HG03135 (cell line): ENCODE data around the gene FITM1.
A peak's percentile ranks its signal among the peaks of the same experiment; 100 is the strongest.

Source experiments
- ATAC-seq: cut with Tn5 transposase; IDR thresholded peaks from one replicate; pipeline ENCODE4 v1.9.1; 2021; ENCODE audit warnings: mild to moderate bottlenecking, moderate library complexity; ENCODE audit not compliant: unreplicated experiment

Gene FITM1

GRCh38 chr14:24138396-24139271, 8.2 kb downstream of the FITM1 start:
- no peak for ATAC-seq

GRCh38 chr14:24139272-24139934, 8.9 kb downstream of the FITM1 start:
- no peak for ATAC-seq

- peak; percentile 78 for ATAC-seq
Observed at GRCh38 chr14:24141097-24141880, 10.8 kb downstream of the FITM1 start, which contains the start of gene EMC9. Gene EMC9 (minus strand): TSS chr14:24141591. CDS start chr14:24141304, 287 bp downstream.

GRCh38 chr14:24143511-24143910, 13.1 kb downstream of the FITM1 start:
- ATAC-seq: no peak

- no peak for ATAC-seq
Observed at GRCh38 chr14:24144451-24144850, 14.0 kb downstream of the FITM1 start.

GRCh38 chr14:24145219-24145618, 14.8 kb downstream of the FITM1 start:
- no peak for ATAC-seq

GRCh38 chr14:24145690-24146452, 15.4 kb downstream of the FITM1 start:
- ATAC-seq: no peak

- peak; percentile 59 for ATAC-seq
Observed at GRCh38 chr14:24146453-24146977, 16.1 kb downstream of the FITM1 start, which contains the start of gene PSME2. Gene PSME2 (minus strand): TSS chr14:24146610. CDS start chr14:24146581, 29 bp downstream.

GRCh38 chr14:24146978-24147760, 16.7 kb downstream of the FITM1 start, which contains the start of gene RNF31:
Gene RNF31 (plus strand): TSS chr14:24147498. CDS start chr14:24147699, 201 bp downstream.
- peak; percentile 79 for ATAC-seq

GRCh38 chr14:24147761-24148428, 17.4 kb downstream of the FITM1 start:
- no peak for ATAC-seq

- ATAC-seq: no peak
Observed at GRCh38 chr14:24149302-24149969, 19.0 kb downstream of the FITM1 start.

- no peak for ATAC-seq
Observed at GRCh38 chr14:24150061-24150460, 19.6 kb downstream of the FITM1 start.

- ATAC-seq: no peak
Observed at GRCh38 chr14:24150567-24150966, 20.1 kb downstream of the FITM1 start.

- ATAC-seq: no peak
Observed at GRCh38 chr14:24150993-24151392, 20.5 kb downstream of the FITM1 start.

- ATAC-seq: no peak
Observed at GRCh38 chr14:24151404-24152080, 21.1 kb downstream of the FITM1 start.

- ATAC-seq: no peak
Observed at GRCh38 chr14:24155100-24155499, 24.6 kb downstream of the FITM1 start.

GRCh38 chr14:24156840-24157239, 26.4 kb downstream of the FITM1 start:
- no peak for ATAC-seq

GRCh38 chr14:24157331-24157730, 26.9 kb downstream of the FITM1 start:
- ATAC-seq: no peak
